OCI-LY3 (cell line): ENCODE results near the gene IGFALS.

ENCODE experiments used
- H2AFZ ChIP-seq: fragments of 200-600, 300-600 bp; shearing (Covaris generic); 2 replicates; pipeline ENCODE4 v1.6.0; 2014; ENCODE audit warnings: antibody characterized with exemption, low read depth, low read length
- H3K27ac ChIP-seq: fragments of 200-600, 300-600 bp; sonication (generic); 2 replicates; pipeline ENCODE4 v1.5.1; 2014; ENCODE audit warnings: mild to moderate bottlenecking, low read length, moderate library complexity, mixed read lengths
- H3K27me3 ChIP-seq: fragments of 200-600, 300-600 bp; sonication (generic); 2 replicates; pipeline ENCODE4 v1.6.1; 2014; ENCODE audit warnings: low read depth, low read length, mixed read lengths
- H3K36me3 ChIP-seq: fragments of 200-600, 300-600 bp; sonication (generic); replicated peaks from 2 replicates; pipeline ENCODE3; 2014; ENCODE audit warnings: low read depth, low read length, mixed read lengths
- H3K4me1 ChIP-seq: fragments of 300-600, 200-600 bp; sonication (generic); 2 replicates; pipeline ENCODE4 v1.6.1; 2014; ENCODE audit warnings: low read length, mixed read lengths
- H3K4me2 ChIP-seq: fragments of 200-600, 300-600 bp; sonication (generic); 2 replicates; pipeline ENCODE4 v1.6.1; 2014; ENCODE audit warnings: low read length, mixed read lengths
- H3K4me3 ChIP-seq: fragments of 300-600, 200-600 bp; sonication (generic); 2 replicates; pipeline ENCODE4 v1.5.1; 2014; ENCODE audit warnings: antibody characterized with exemption, mild to moderate bottlenecking, low read length, moderate library complexity
- H3K79me2 ChIP-seq: fragments of 300-600, 200-600 bp; shearing (Covaris generic); 2 replicates; pipeline ENCODE4 v1.6.1; 2014; ENCODE audit warnings: mild to moderate bottlenecking, low read length, mixed read lengths
- H3K9ac ChIP-seq: fragments of 300-600, 200-600 bp; shearing (Covaris generic); 2 replicates; pipeline ENCODE4 v1.6.0; 2014; ENCODE audit warnings: mild to moderate bottlenecking, low read length, moderate library complexity
- H3K9me3 ChIP-seq: fragments of 200-600, 300-600 bp; shearing (Covaris generic); 2 replicates; pipeline ENCODE4 v1.6.1; 2014; ENCODE audit warnings: low read length, mixed read lengths; ENCODE audit not compliant: insufficient read depth
- H4K20me1 ChIP-seq: fragments of 200-600, 300-600 bp; sonication (generic); 2 replicates; pipeline ENCODE4 v1.6.1; 2016; ENCODE audit warnings: low read length, mixed read lengths; ENCODE audit not compliant: insufficient read depth
- EZH2phosphoT487 ChIP-seq: fragments of 200-600 bp; shearing (Covaris generic); IDR thresholded peaks from 2 replicates; pipeline ENCODE4 v1.6.1; 2018; ENCODE audit warnings: antibody characterized with exemption, mixed run types, low read depth
- TF ChIP-seq, protein P1 (sequence below): fragments of 200-600, 300-600 bp; sonication (generic); IDR thresholded peaks from 2 replicates; pipeline ENCODE4 v1.5.1; 2014; ENCODE audit warnings: antibody characterized with exemption, low read length, low read depth

The IGFALS gene

GRCh38 chr16:1787056-1787321 is 6.5 kb downstream of the IGFALS start:
- no peak overlapping the region for H3K4me3 ChIP-seq
- no peak overlapping the region for H3K9ac ChIP-seq
- no peak overlapping the region for H2AFZ ChIP-seq
- H3K4me2 ChIP-seq, result no peak overlapping the region
- peaks cover 5% of the 10 kb centered on the region; the same call in 1 of the 2 replicates for H3K4me1 ChIP-seq
- H4K20me1 ChIP-seq, result no peaks in the 10 kb centered on the region
- H3K36me3 ChIP-seq, result no peaks in the 10 kb centered on the region
- TF ChIP-seq, protein P1, sequence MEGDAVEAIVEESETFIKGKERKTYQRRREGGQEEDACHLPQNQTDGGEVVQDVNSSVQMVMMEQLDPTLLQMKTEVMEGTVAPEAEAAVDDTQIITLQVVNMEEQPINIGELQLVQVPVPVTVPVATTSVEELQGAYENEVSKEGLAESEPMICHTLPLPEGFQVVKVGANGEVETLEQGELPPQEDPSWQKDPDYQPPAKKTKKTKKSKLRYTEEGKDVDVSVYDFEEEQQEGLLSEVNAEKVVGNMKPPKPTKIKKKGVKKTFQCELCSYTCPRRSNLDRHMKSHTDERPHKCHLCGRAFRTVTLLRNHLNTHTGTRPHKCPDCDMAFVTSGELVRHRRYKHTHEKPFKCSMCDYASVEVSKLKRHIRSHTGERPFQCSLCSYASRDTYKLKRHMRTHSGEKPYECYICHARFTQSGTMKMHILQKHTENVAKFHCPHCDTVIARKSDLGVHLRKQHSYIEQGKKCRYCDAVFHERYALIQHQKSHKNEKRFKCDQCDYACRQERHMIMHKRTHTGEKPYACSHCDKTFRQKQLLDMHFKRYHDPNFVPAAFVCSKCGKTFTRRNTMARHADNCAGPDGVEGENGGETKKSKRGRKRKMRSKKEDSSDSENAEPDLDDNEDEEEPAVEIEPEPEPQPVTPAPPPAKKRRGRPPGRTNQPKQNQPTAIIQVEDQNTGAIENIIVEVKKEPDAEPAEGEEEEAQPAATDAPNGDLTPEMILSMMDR, result no peak
- TF ChIP-seq EZH2phosphoT487, result no peak
- peaks cover 48% of the 10 kb centered on the region for H3K79me2 ChIP-seq
- no peak overlapping the region for H3K27ac ChIP-seq
- H3K9me3 ChIP-seq, result no peaks in the 10 kb centered on the region
- no peaks in the 10 kb centered on the region for H3K27me3 ChIP-seq

- no peak overlapping the region for H2AFZ ChIP-seq
- H3K36me3 ChIP-seq, result no peaks in the 10 kb centered on the region
- H3K9ac ChIP-seq, result no peak overlapping the region
- H3K27ac ChIP-seq, result no peak overlapping the region
- H4K20me1 ChIP-seq, result no peaks in the 10 kb centered on the region
- H3K4me1 ChIP-seq, result peaks cover 7% of the 10 kb centered on the region
- H3K9me3 ChIP-seq, result no peaks in the 10 kb centered on the region
- H3K79me2 ChIP-seq, result peaks cover 53% of the 10 kb centered on the region
- no peak overlapping the region for H3K4me2 ChIP-seq
- TF ChIP-seq EZH2phosphoT487, result no peak
- TF ChIP-seq, protein P1, result no peak
- no peaks in the 10 kb centered on the region for H3K27me3 ChIP-seq
- H3K4me3 ChIP-seq, result no peak overlapping the region
Measured at GRCh38 chr16:1786242-1787055, 7.1 kb downstream of the IGFALS start.

DNA sequence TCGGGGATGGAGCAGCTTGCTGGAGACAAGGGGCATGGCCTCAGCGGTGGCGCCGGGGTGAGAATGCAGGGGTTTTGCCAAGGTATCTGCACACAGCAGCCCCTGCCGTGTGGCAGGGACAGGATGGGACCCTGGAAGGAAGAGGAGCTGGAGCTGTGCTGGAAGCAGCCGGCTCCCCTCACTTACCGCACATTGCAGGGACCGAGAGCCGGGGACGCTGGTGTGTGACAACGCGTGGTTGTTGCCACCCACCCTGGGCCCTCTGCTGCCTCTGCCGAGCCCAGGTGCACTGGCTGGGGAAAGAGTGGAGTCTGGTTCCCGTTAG is 7.7 kb downstream of the IGFALS start:
- Histone ChIP-seq H3K27me3 (no peaks in the 10 kb centered on the region), H3K4me1 (peaks cover 11% of the 10 kb centered on the region), H3K27ac (no peak overlapping the region), H3K9ac (no peak overlapping the region), H3K4me2 (no peak overlapping the region), H3K4me3 (no peak overlapping the region), H4K20me1 (no peaks in the 10 kb centered on the region), H3K9me3 (no peaks in the 10 kb centered on the region), H2AFZ (no peak overlapping the region), H3K36me3 (no peaks in the 10 kb centered on the region), H3K79me2 (peaks cover 54% of the 10 kb centered on the region)
- TF ChIP-seq, protein P1, result no peak
- no peak for TF ChIP-seq EZH2phosphoT487

DNA sequence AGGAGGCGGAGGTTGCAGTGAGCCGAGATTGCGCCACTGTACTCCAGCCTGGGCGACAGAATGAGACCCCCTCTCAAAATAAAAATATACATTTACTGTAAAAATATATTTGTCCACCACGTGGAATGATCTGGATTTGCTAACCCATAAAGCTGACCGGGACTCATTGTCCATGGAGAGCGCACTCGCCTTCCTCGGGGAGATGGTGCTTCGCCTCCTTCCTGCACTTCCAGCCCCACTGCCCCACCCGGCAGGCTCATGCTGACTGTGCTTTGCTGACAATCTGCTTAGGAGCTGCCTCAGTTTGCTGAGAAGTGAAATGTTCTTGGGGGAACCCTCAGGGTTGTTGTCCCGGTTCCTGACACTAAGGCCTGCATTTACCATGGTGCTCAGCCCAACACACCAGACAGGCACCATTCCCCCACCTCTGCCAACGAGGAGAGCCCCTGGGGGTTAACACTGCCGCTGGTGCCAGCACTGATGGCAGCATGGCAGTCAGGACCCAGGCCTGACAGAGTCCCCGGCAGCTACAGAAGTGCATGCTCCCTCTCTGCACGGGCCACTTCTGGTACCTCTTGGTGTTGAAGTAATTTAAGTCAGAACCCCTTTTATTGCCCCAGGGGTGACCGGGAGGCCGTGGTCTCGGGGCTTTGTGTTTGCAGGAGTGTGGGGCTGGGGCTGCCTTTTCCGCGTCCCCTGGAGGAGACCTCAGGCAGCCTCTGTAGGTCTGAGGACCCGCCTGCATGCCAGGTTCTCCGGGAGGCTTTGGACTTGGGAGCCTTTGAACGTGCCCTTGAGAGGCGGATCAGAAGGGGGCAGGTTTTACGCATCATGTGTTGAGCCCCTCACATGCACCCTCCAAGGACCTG is 8.3 kb downstream of the IGFALS start:
- Histone ChIP-seq H3K36me3 (no peaks in the 10 kb centered on the region), H3K4me2 (no peak overlapping the region), H2AFZ (no peak overlapping the region), H3K79me2 (peaks cover 54% of the 10 kb centered on the region), H3K27ac (no peak overlapping the region), H3K4me3 (no peak overlapping the region), H3K27me3 (no peaks in the 10 kb centered on the region), H3K4me1 (peaks cover 11% of the 10 kb centered on the region), H3K9me3 (no peaks in the 10 kb centered on the region), H3K9ac (no peak overlapping the region), H4K20me1 (no peaks in the 10 kb centered on the region)
- no peak for TF ChIP-seq EZH2phosphoT487
